Measurements from ENCODE around the gene DOCK2.
"Not testable (repeated sequence)": the region's sequence is repeated elsewhere in the genome, so short reads cannot be mapped to it uniquely, and the experiment has no call there.

DOCK2 gene

GRCh38 chr5:169760229-169760628, 123.2 kb downstream of the DOCK2 start:
- DNase-seq, result no peak

GRCh38 chr5:169762338-169763095, 125.4 kb downstream of the DOCK2 start:
- DNase-seq, result no peak

- no peak for DNase-seq
Observed at GRCh38 chr5:169763376-169764017, 126.4 kb downstream of the DOCK2 start.

GRCh38 chr5:169764018-169764378, 126.9 kb downstream of the DOCK2 start:
- DNase-seq, result no peak

- no peak for DNase-seq
Observed at GRCh38 chr5:169765176-169765996, 128.3 kb downstream of the DOCK2 start.

- not testable (repeated sequence) for DNase-seq
Observed at GRCh38 chr5:169766943-169767342, 129.9 kb downstream of the DOCK2 start.

GRCh38 chr5:169767938-169768337, 130.9 kb downstream of the DOCK2 start:
- DNase-seq, result no peak

GRCh38 chr5:169768416-169768815, 131.3 kb downstream of the DOCK2 start:
- no peak for DNase-seq

- DNase-seq, result no peak
Observed at GRCh38 chr5:169770109-169770508, 133.0 kb downstream of the DOCK2 start.

GRCh38 chr5:169772256-169772655, 135.2 kb downstream of the DOCK2 start:
- DNase-seq, result no peak

- DNase-seq, result no peak
Observed at GRCh38 chr5:169772688-169773087, 135.6 kb downstream of the DOCK2 start.

GRCh38 chr5:169777159-169777558, 140.1 kb downstream of the DOCK2 start:
- DNase-seq, result no peak

- DNase-seq, result no peak
Observed at GRCh38 chr5:169778622-169779596, 141.8 kb downstream of the DOCK2 start.

GRCh38 chr5:169781420-169782345, 144.6 kb downstream of the DOCK2 start:
- DNase-seq, result no peak

- no peak for DNase-seq
Observed at GRCh38 chr5:169785771-169786618, 148.9 kb downstream of the DOCK2 start.

GRCh38 chr5:169788168-169788567, 151.1 kb downstream of the DOCK2 start:
- no peak for DNase-seq

GRCh38 chr5:169789417-169789940, 152.4 kb downstream of the DOCK2 start:
- no peak for DNase-seq

GRCh38 chr5:169791251-169791650, 154.2 kb downstream of the DOCK2 start:
- DNase-seq, result no peak

GRCh38 chr5:169795338-169795737, 158.3 kb downstream of the DOCK2 start:
- DNase-seq, result no peak

GRCh38 chr5:169796731-169797130, 159.7 kb downstream of the DOCK2 start:
- DNase-seq, result no peak
